Caco-2 (cell line): ENCODE results near the gene RNF11. TPM values are rescaled to one million over a fixed set of nuclear protein-coding genes. Genes with fewer than 3 reads are reported as not detected.

Experiments used
- BruUV-seq: library from RNA; stranded (reverse); fragments of 400-500 nt; replicated peaks from 2 replicates; lab custom pipeline; 2021; lab: Mats Ljungman, UMichigan
- CTCF ChIA-PET: fragments of 300-600 bp; sonication (Branson Sonifier 250); formaldehyde crosslinking; loops from one replicate; lab custom pipeline; 2022; ENCODE audit warnings: antibody characterized with exemption; lab: Charles Lee
- POLR2A ChIA-PET: fragments of 300-600 bp; sonication (Branson Sonifier 250); formaldehyde crosslinking; loops from one replicate; lab custom pipeline; 2022; ENCODE audit warnings: antibody characterized with exemption; lab: Charles Lee
- DNase-seq, 2 experiments: peaks; one replicate each; pipeline versions ENCODE4 v3.0.0 to v3.0.0-alpha.2; 2020 to 2022
- H3K27me3 ChIP-seq: replicated peaks from 2 replicates; pipeline ENCODE4 v1.6.0; 2011; ENCODE audit warnings: low read length; ENCODE audit not compliant: control insufficient read depth, insufficient read depth
- H3K36me3 ChIP-seq: 2 replicates; pipeline ENCODE4 v1.5.1; 2011; ENCODE audit warnings: low read length; ENCODE audit not compliant: control insufficient read depth, insufficient read depth
- H3K4me1 ChIP-seq: fragments of 250-450 bp; sonication (Bioruptor Pico); 2 replicates; pipeline ENCODE4 v1.5.1; 2020; ENCODE audit warnings: mild to moderate bottlenecking
- H3K4me3 ChIP-seq: 2 replicates; pipeline ENCODE4 v1.5.1; 2011; ENCODE audit warnings: low read depth, mild to moderate bottlenecking, control low read depth, low read length
- H3K9me3 ChIP-seq: fragments of 250-450 bp; sonication (Bioruptor Pico); 2 replicates; pipeline ENCODE4 v1.5.1; 2020; ENCODE audit warnings: mild to moderate bottlenecking, moderate library complexity
- H3K27ac Mint-ChIP-seq: one replicate; pipeline ENCODE4 v1.8.0; 2022; ENCODE audit warnings: mixed read lengths; ENCODE audit not compliant: unreplicated experiment
- H3K27me3 Mint-ChIP-seq: one replicate; pipeline ENCODE4 v1.8.0; 2022; ENCODE audit warnings: mixed read lengths; ENCODE audit not compliant: insufficient read depth, unreplicated experiment
- H3K36me3 Mint-ChIP-seq: one replicate; pipeline ENCODE4 v1.8.0; 2022; ENCODE audit warnings: mild to moderate bottlenecking, mixed read lengths; ENCODE audit not compliant: insufficient read depth, unreplicated experiment
- H3K4me1 Mint-ChIP-seq: one replicate; pipeline ENCODE4 v1.8.0; 2022; ENCODE audit warnings: low read depth, mixed read lengths; ENCODE audit not compliant: unreplicated experiment
- H3K4me3 Mint-ChIP-seq: one replicate; pipeline ENCODE4 v1.8.0; 2022; ENCODE audit warnings: mild to moderate bottlenecking, moderate library complexity, mixed read lengths; ENCODE audit not compliant: unreplicated experiment
- H3K9me3 Mint-ChIP-seq: one replicate; pipeline ENCODE4 v1.8.0; 2022; ENCODE audit warnings: mixed read lengths; ENCODE audit not compliant: unreplicated experiment
- intact Hi-C: fragments of 100-400 bp; cut with micrococcal nuclease; formaldehyde crosslinking; loops from one replicate; pipeline ENCODE4 v1.10.0; 2022; ENCODE audit not compliant: unreplicated experiment
- total RNA-seq: library from RNA; stranded (reverse); gene quantifications from 2 replicates; pipeline ENCODE4 v1.2.3, GENCODE V29; 2022
- TF ChIP-seq, protein P1 (sequence below), 2 experiments: fragments of 200-600 bp in 1 of 2; IDR thresholded peaks; 1 replicate in 1 of 2; 2 replicates in 1 of 2; pipeline versions ENCODE4 v1.5.1 to v1.8.0; 2011 to 2022; ENCODE audit warnings: antibody characterized with exemption in 1 of 2, control low read depth in 1 of 2, inconsistent platforms in 1 of 2, low read depth in 1 of 2, low read length in 1 of 2, mild to moderate bottlenecking in 1 of 2, moderate library complexity in 1 of 2; ENCODE audit not compliant: insufficient read depth in 1 of 2, severe bottlenecking in 1 of 2, unreplicated experiment in 1 of 2

The RNF11 gene
- total RNA-seq, 1 experiment from 2014 or later = 44.1 TPM

- Histone ChIP-seq H3K27me3 (no peaks in the 10 kb centered on the region), H3K4me1 (no peaks in the 10 kb centered on the region), H3K36me3 (no peaks in the 10 kb centered on the region; the same call in 1 of the 2 replicates), H3K4me3 (no peak overlapping the region), H3K9me3 (no peaks in the 10 kb centered on the region)
- intact Hi-C loops = no loop called here
- TF ChIP-seq, protein P1, sequence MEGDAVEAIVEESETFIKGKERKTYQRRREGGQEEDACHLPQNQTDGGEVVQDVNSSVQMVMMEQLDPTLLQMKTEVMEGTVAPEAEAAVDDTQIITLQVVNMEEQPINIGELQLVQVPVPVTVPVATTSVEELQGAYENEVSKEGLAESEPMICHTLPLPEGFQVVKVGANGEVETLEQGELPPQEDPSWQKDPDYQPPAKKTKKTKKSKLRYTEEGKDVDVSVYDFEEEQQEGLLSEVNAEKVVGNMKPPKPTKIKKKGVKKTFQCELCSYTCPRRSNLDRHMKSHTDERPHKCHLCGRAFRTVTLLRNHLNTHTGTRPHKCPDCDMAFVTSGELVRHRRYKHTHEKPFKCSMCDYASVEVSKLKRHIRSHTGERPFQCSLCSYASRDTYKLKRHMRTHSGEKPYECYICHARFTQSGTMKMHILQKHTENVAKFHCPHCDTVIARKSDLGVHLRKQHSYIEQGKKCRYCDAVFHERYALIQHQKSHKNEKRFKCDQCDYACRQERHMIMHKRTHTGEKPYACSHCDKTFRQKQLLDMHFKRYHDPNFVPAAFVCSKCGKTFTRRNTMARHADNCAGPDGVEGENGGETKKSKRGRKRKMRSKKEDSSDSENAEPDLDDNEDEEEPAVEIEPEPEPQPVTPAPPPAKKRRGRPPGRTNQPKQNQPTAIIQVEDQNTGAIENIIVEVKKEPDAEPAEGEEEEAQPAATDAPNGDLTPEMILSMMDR (IDR thresholded peaks at IDR 0.05; ENCODE audit: insufficient read depth in 1 of 2, low read depth in 1 of 2, low read length in 1 of 2, severe bottlenecking in 1 of 2, unreplicated experiment in 1 of 2) = no peak
- Mint-ChIP-seq H3K27ac (peak overlapping the region; percentile 84), H3K4me1 (peaks cover 20% of the 10 kb centered on the region), H3K27me3 (no peaks in the 10 kb centered on the region), H3K36me3 (no peaks in the 10 kb centered on the region), H3K9me3 (no peaks in the 10 kb centered on the region), H3K4me3 (no peak overlapping the region)
- no TSS peak for BruUV-seq
- POLR2A ChIA-PET = no interaction called here
- CTCF ChIA-PET = no interaction called here
- DNase-seq = no peak
Measured at GRCh38 chr1:51316113-51316845, 80.2 kb downstream of the RNF11 start.

DNA sequence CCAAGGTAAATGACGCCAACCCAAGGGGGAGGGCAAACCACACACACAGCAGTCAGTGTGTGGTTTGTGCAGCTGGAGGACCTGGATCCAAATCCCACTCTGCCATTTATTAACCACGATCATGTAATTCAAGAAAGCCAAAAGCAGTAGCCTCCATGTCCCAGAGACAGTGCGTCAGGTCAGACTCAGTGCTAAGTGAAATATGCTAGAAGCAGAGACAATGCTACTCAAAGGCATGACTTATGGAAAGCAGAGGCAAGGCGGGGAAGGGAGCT is 80.7 kb downstream of the RNF11 start:
- H3K9me3 ChIP-seq = no peaks in the 10 kb centered on the region
- H3K9me3 Mint-ChIP-seq = no peaks in the 10 kb centered on the region
- no TSS peak for BruUV-seq
- H3K36me3 ChIP-seq = no peaks in the 10 kb centered on the region; the same call in 1 of the 2 replicates
- ChIA-PET CTCF (no interaction called here), POLR2A (no interaction called here)
- no peaks in the 10 kb centered on the region for H3K27me3 Mint-ChIP-seq
- no peaks in the 10 kb centered on the region for H3K27me3 ChIP-seq
- H3K4me1 ChIP-seq = no peaks in the 10 kb centered on the region
- H3K4me1 Mint-ChIP-seq = peaks cover 20% of the 10 kb centered on the region
- no peak overlapping the region for H3K4me3 ChIP-seq
- H3K4me3 Mint-ChIP-seq = no peak overlapping the region
- no peaks in the 10 kb centered on the region for H3K36me3 Mint-ChIP-seq
- no peak overlapping the region for H3K27ac Mint-ChIP-seq
- intact Hi-C loops = no loop called here
- TF ChIP-seq, protein P1 (IDR thresholded peaks at IDR 0.05; ENCODE audit: insufficient read depth in 1 of 2, low read depth in 1 of 2, low read length in 1 of 2, severe bottlenecking in 1 of 2, unreplicated experiment in 1 of 2) = no peak
- no peak for DNase-seq

GRCh38 chr1:51317798-51318197 is 81.7 kb downstream of the RNF11 start:
- peaks cover 26% of the 10 kb centered on the region for H3K4me1 Mint-ChIP-seq
- no peak overlapping the region for H3K4me3 Mint-ChIP-seq
- H3K27ac Mint-ChIP-seq = no peak overlapping the region
- Histone ChIP-seq H3K9me3 (no peaks in the 10 kb centered on the region), H3K4me1 (no peaks in the 10 kb centered on the region), H3K36me3 (no peaks in the 10 kb centered on the region), H3K4me3 (no peak overlapping the region), H3K27me3 (no peaks in the 10 kb centered on the region)
- no peak for DNase-seq
- TF ChIP-seq, protein P1 (IDR thresholded peaks at IDR 0.05; ENCODE audit: insufficient read depth in 1 of 2, low read depth in 1 of 2, low read length in 1 of 2, severe bottlenecking in 1 of 2, unreplicated experiment in 1 of 2) = no peak
- CTCF ChIA-PET = no interaction called here
- no peaks in the 10 kb centered on the region for H3K27me3 Mint-ChIP-seq
- no peaks in the 10 kb centered on the region for H3K9me3 Mint-ChIP-seq
- BruUV-seq = no TSS peak
- intact Hi-C loops = no loop called here
- POLR2A ChIA-PET = no interaction called here
- no peaks in the 10 kb centered on the region for H3K36me3 Mint-ChIP-seq
